ENCODE measurements around the gene ANKS6. TPM values are rescaled to one million over a fixed set of nuclear protein-coding genes. Genes with fewer than 3 reads are reported as not detected.

Gene ANKS6
- total and polyA plus RNA-seq, 9 of the 15 experiments (the other 6 are each of a cell fraction or from before 2014, with no cell fraction given): 9.9 to 74.5 (median 36.9) TPM

GRCh38 chr9:98808411-98808815 lies 12.1 kb upstream of the ANKS6 start (continued):
- TF ChIP-seq CUX1 (CRISPR knock-in tag; IDR thresholded peaks at IDR 0.05) (no peak), SIRT6 (IDR thresholded peaks at IDR 0.05; ENCODE audit: low read depth, low read length) (no peak), KDM1A (IDR thresholded peaks at IDR 0.05) (no peak), AFF4 (CRISPR knock-in tag; IDR thresholded peaks at IDR 0.05) (0 out of 2 replicates have a peak, but pooled peaks have one; percentile 60), E2F6 (IDR thresholded peaks at IDR 0.05; ENCODE audit: borderline replicate concordance in 1 of 2, extremely low read depth in 1 of 2, insufficient read depth in 1 of 2, insufficient read length in 1 of 2, low read depth in 1 of 2, low read length in 1 of 2, poor library complexity in 1 of 2, severe bottlenecking in 1 of 2) (peak; percentile 51 to 86), GABPB2 (CRISPR knock-in tag; conservative IDR thresholded peaks at IDR 0.05) (no peak), NRF1 (conservative IDR thresholded peaks at IDR 0.05 in 1 of 2, IDR thresholded peaks at IDR 0.05 in 1 of 2) (no peak), RBM25 (IDR thresholded peaks at IDR 0.05; ENCODE audit: low read depth, low read length, severe bottlenecking) (no peak), CBX8 (IDR thresholded peaks at IDR 0.05; ENCODE audit: borderline replicate concordance, extremely low read depth, low read depth, low read length, poor library complexity, severe bottlenecking) (no peak), NR0B1 (IDR thresholded peaks at IDR 0.05; ENCODE audit: partially characterized antibody) (no peak), ILF3 (IDR thresholded peaks at IDR 0.05; ENCODE audit: borderline replicate concordance) (no peak)

Data from K562 (cell line).